ENCODE results near the gene PROM1.

The PROM1 gene

DNA sequence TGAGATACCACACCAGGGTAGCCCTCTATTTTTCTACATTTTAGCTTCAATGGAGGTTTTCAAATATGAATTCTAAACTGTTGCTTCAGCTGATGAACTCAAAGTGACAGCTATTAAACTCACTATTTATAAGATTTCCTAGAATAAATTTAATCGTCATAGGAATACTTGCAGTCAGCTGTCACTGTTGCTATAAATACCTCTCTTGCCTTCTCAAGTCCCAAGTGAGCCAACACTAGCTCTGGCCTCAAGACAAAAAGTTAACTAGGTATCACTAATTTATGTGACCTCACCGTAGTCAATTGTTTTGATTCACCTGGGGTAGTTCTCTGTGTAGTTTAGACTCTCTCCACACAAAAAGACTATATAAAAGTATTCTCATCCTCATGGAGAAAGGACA is 34.3 kb upstream of the PROM1 start:
- DNase-seq: no peak
- no peak for TF ChIP-seq GATA1 (IDR thresholded peaks at IDR 0.05; ENCODE audit: low read depth, low read length)
- no peak for TF ChIP-seq POLR2A (IDR thresholded peaks at IDR 0.05; ENCODE audit: low read length)

DNA sequence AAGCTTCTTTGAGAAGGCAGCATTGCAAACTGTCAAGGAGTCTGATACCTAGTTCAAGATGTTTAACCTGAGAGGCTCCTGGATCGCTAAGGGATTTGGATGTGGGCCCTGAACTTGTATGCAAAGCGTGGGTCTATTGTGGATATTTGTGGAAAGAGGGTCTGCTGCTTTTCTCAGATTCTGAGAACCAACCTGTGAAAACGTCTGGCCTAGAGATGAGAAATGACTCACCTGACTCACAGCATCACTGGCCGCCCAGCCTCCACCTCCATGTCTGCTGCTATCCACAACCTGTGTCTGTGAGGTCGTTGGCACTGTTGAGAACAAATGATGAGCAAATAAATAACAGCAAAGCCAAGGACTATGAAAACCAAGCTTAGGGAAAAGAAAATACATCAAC is 33.3 kb upstream of the PROM1 start:
- DNase-seq: no peak
- TF ChIP-seq POLR2A (IDR thresholded peaks at IDR 0.05; ENCODE audit: low read length): no peak

DNA sequence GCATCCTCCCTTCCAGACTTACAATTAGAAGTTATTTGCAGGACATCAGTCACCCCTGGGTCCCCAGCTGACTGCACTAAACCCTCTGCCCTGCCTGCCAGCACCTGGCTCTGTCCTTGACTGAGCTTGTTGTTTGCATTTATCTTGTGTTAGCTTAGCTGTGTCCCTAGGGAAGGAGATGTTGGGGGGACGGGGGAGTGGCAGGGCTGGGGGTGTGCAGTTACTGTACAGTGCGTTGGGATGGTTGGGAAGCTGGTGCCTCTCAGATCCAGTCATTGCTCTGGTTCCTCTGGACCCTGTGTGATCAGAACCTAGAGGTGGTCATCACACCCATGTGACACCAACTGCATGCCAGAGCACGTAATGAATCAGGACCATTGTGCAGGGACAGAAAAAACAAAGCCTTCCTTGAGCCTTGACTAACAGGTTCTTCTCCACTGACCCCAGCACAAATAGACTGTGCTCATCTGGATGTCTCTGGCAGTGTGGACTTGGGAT is 32.7 kb upstream of the PROM1 start:
- TF ChIP-seq POLR2A (IDR thresholded peaks at IDR 0.05; ENCODE audit: low read length): no peak
- no peak for TF ChIP-seq GATA1 (IDR thresholded peaks at IDR 0.05; ENCODE audit: low read depth, low read length)
- DNase-seq: no peak

DNA sequence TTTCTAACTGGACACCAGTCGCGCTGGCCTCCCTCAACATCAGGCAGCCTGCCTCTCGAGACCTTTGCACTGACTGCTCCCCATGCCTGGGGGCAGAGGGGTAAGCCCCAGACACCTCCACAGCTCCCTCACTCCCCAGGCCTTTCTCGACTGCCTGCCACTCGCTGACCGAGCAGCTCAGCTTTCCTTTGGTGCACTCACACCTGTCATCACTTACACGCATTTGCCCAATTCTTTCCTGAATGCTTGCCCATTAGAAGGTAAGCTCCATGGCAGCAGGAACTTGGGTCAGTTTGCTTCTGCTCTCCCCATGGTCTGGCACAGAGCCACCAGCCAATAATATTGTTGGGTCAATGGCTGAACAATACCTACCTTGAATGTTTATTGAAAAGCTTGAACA is 32.2 kb upstream of the PROM1 start:
- no peak for DNase-seq
- no peak for TF ChIP-seq POLR2A (IDR thresholded peaks at IDR 0.05; ENCODE audit: low read length)
- TF ChIP-seq GATA1 (IDR thresholded peaks at IDR 0.05; ENCODE audit: low read depth, low read length): no peak

DNA sequence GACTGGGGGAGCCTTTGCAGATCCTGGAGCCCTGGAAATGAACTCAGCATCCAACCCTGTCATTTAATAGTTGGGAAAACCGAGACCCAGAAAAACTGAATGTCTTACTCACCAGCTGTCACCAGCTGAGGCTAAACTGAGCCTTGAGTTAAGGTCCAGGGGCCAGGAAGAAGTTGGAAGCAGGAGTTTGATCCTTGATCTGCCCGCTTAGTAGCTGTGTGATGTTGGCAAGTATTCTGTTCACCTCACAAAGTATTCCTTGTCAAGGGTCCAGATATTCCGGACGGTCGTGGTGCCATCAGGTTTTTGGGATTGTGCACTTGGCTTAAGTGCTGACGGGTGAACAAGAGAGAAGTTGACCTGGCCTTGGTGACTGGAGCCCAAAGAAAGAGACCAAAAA is 30.7 kb upstream of the PROM1 start:
- DNase-seq: no peak
- no peak for TF ChIP-seq GATA1 (IDR thresholded peaks at IDR 0.05; ENCODE audit: low read depth, low read length)
- no peak for TF ChIP-seq POLR2A (IDR thresholded peaks at IDR 0.05; ENCODE audit: low read length)

DNA sequence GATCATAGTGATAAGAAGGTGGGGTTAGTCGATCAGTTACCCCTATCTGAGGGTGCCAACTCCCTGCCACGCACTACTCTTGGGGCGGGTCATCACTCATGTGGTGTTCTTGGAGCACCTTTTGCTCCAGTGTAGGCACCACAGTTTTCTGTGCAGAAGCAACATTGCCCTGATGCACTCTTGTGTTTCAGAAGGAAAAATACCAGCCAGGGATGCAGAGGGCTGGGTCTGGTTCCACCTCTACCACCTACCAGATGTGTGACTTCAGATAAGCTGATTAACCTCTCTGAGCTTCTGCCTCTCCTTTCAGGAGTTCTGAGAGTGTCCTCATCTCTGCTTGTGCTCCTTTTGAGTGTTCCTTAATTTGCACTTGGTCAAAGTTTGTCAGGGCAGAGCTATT is 29.9 kb upstream of the PROM1 start:
- DNase-seq: no peak
- no peak for TF ChIP-seq POLR2A (IDR thresholded peaks at IDR 0.05; ENCODE audit: low read length)
- no peak for TF ChIP-seq GATA1 (IDR thresholded peaks at IDR 0.05; ENCODE audit: low read depth, low read length)

DNA sequence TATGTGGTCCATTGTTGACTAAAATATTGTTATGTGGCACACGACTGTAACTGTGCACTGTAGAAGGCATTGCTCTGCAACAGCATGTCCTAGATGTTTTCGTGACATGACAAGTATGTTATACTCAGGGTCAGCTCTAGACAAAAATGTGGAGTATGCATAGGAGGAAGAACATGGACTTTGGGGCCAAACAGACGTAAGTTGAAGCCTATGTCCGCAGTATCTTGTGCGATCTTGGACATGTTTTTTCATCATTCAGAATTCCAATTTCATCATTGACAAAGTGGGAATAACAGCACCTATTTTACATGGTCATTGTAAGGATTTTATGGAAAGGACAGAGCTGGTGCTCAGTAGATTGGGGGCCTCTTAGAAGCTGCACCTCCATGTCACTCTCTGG is 27.7 kb upstream of the PROM1 start:
- no peak for TF ChIP-seq GATA1 (IDR thresholded peaks at IDR 0.05; ENCODE audit: low read depth, low read length)
- TF ChIP-seq POLR2A (IDR thresholded peaks at IDR 0.05; ENCODE audit: low read length): no peak
- no peak for DNase-seq

DNA sequence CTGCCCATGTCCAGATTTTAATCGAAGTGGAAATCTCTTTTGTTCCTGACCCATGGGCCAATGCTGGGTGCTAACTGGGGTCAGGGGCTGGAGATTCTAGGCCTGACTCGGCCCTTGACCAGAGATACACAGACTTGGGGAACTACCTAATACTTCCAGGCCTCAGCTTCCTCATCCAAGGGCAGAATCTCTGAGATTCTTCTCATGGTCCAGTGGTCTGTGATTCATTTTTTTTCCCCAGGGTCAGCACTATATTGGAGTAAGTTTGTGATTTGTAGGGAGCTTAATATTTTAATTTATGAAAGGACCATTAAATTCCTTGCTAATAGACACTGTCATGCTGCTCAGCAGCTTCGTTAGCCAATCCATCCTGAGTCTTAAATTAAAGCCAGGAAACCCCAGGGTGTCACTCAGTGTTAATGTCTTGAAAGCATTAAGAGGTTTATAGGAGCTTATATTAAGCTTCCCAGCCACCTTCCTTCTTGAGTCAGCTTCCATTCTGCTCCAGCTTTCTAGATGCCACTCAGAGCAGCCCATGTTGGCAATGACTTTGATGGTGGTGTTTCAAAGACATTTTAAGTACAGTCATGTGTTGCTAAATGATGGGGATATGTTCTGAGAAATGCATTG is 27.0 kb upstream of the PROM1 start:
- no peak for TF ChIP-seq GATA1 (IDR thresholded peaks at IDR 0.05; ENCODE audit: low read depth, low read length)
- no peak for TF ChIP-seq POLR2A (IDR thresholded peaks at IDR 0.05; ENCODE audit: low read length)
- DNase-seq: no peak

DNA sequence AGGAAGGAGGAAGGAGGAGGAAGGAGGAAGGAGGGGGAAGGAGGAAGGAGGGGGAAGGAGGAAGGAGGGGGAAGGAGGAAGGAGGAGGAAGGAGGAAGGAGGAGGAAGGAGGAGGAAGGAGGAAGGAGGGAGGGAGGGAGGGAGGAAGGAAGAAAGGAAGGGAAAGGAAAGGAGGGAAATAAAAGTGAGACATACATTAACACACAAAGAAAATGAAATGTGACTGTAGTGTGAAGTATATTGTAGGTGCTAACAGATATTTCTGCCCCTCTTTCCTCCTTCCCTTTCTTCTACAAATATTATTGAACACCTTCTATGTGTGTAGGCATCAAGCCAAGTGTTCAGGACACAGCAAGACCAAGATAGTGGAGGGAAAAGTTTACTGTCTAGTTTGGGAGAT is 26.4 kb upstream of the PROM1 start:
- no peak for DNase-seq
- TF ChIP-seq POLR2A (IDR thresholded peaks at IDR 0.05; ENCODE audit: low read length) (no peak), GATA1 (IDR thresholded peaks at IDR 0.05; ENCODE audit: low read depth, low read length) (no peak)

DNA sequence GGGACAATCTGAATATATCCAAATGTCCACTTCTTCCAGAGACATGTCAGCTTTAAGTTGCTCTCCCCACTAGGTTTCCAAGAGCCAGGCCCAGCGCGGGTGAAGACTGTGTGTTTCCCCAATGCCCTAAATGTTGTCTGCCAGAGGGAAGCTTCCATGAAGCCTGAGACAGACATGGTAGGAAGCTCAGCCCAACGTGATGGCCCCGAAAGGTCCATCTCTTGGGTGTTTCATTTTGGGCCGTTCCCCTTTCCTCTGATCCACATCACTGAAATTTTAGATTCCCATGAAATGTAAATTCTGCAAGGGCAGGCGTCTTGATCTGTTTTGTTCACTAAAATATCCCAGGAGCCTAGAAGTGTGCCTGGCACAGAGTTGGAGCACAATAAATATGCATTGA is 25.4 kb upstream of the PROM1 start:
- no peak for DNase-seq

DNA sequence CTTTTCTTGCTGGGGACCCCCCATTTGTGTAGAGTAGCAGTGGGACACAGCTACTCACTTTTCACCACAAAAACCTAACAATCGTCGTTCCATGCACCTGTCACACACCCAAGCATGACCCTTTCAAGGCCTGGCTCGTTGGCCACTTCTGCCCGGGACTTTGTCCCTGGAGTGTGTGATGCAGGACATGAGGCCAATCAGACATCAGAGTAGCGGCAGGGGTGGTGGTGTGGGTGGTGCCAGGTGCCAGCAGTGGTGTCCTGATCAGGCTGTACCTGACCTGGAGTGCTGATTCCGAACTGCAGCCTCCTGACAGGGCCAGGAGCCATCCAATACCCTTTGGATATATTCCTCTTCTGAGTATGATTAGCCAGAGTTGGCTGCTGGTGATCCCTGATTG is 23.1 kb upstream of the PROM1 start:
- DNase-seq: no peak
- TF ChIP-seq POLR2A (IDR thresholded peaks at IDR 0.05; ENCODE audit: low read length) (no peak), GATA1 (IDR thresholded peaks at IDR 0.05; ENCODE audit: low read depth, low read length) (no peak)

More for the DNA sequence above, 25.4 kb upstream of the PROM1 start:
- TF ChIP-seq GATA1 (IDR thresholded peaks at IDR 0.05; ENCODE audit: low read depth, low read length) (no peak), POLR2A (IDR thresholded peaks at IDR 0.05; ENCODE audit: low read length) (no peak)

DNA sequence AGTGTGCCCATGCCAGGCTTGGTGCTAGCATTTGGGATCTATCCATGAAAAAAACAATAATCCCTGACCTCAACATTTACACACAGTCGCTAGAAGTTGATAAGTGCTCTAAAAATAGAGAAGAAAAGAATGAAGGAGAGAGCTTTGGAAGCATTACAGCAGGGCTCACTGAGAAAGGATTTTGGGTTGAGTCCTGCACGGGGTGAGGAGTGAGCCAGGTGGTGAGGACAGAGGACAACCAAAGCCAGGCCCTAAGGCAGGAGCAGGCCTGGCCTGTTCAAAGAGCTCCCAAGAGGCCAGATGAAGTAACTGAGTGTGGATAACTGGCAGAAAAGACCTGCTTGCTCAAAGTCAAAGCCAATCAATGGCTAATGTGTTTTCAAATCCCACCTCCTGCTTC is 20.7 kb upstream of the PROM1 start:
- DNase-seq: no peak
- TF ChIP-seq GATA1 (IDR thresholded peaks at IDR 0.05; ENCODE audit: low read depth, low read length) (no peak), POLR2A (IDR thresholded peaks at IDR 0.05; ENCODE audit: low read length) (no peak)

DNA sequence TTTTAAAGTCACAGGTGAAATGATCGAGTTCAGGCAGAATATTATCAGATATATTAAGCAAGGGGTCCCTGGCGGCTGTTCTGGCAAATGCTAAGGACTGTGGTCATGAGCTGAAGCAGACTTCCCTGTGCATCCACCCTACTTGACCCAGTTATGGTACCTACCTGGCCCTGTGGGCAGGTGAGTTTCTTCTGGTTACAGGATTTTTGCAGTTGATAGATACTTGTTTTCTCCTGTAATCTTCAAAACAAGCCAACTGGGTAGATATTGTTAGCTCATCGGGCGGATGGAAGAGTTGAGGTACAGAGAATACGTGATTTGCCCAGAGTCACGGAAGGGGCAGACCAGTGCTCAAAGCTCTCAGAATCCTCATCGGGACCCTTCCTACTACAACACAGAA is 18.5 kb upstream of the PROM1 start:
- TF ChIP-seq GATA1 (IDR thresholded peaks at IDR 0.05; ENCODE audit: low read depth, low read length) (no peak), POLR2A (IDR thresholded peaks at IDR 0.05; ENCODE audit: low read length) (no peak)
- no peak for DNase-seq

DNA sequence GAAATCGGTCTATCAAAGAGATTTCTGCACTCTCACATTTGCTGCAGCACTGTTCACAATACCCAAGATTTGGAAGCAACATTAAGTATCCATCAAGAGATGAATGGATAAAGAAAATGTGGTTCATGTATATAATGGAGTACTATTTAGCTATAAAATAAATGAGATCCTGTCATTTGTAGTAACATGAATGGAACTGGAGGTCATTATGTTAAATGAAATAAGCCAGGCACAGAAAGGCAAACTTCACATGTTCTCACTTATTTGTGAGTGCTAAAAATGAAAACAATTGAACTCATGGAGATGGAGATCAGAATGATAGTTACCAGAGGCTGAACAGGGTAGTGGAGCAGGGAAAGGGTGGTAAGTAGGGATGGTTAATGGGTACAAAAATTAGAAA is 17.0 kb upstream of the PROM1 start:
- no peak for TF ChIP-seq POLR2A (IDR thresholded peaks at IDR 0.05; ENCODE audit: low read length)
- no peak for TF ChIP-seq GATA1 (IDR thresholded peaks at IDR 0.05; ENCODE audit: low read depth, low read length)
- no peak for DNase-seq

DNA sequence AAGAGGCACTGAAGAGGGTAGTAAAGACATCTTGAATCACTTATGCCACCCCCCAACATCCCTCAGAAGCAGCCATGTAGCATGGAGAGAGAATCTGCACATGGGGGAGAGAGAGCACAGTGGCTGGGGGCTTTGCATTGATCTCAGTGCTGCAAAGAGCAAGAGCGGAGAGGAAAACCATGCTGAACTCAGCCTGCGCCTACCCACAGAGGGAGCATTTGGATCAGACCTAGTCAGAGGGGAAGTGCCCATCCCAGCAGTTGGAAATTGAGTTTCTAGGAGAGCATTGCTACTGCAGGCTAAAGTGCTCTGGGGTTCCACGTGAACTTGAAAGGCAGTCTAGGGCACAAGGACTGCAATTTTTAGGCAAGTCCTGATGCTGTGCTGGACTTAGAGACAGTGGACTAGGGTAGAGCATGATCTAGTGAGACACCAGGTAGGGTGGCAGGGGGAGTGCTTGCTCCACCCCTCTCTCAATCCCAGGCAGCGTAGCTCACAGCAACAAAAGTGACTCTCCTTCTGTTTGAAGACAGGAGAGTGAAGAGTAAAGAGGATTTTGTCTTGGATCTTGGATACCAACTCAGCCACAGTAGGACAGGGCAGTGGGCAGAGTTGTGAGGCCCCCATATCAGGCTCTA is 9.0 kb upstream of the PROM1 start:
- no peak for DNase-seq
- TF ChIP-seq POLR2A (IDR thresholded peaks at IDR 0.05; ENCODE audit: low read length) (no peak), GATA1 (IDR thresholded peaks at IDR 0.05; ENCODE audit: low read depth, low read length) (no peak)
